ENCODE measurements around the gene RIPOR3.
"Not testable (repeated sequence)": the region's sequence is repeated elsewhere in the genome, so short reads cannot be mapped to it uniquely, and the experiment has no call there.

Gene RIPOR3

DNA sequence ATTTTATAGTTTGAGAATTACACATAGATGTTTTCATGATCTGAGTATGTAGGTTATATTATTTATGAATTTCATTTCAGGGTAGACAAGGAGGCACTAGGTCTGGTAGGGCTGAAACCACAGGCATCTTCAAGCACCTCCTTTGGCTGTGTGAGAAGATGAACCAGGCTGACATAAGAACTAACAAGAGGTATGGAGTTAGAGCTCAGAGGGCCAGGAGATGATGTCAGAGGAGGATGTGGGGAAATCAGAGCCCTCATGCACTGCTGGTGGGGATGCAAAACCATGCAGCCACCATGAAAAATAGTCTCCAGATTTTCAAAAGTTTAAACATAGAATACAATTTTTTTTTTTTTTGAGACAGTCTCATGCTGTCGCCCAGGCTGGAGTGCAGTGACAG lies 13.6 kb upstream of the RIPOR3 start:
- DNase-seq (ENCODE audit: low read depth, low spot score) = no peak

DNA sequence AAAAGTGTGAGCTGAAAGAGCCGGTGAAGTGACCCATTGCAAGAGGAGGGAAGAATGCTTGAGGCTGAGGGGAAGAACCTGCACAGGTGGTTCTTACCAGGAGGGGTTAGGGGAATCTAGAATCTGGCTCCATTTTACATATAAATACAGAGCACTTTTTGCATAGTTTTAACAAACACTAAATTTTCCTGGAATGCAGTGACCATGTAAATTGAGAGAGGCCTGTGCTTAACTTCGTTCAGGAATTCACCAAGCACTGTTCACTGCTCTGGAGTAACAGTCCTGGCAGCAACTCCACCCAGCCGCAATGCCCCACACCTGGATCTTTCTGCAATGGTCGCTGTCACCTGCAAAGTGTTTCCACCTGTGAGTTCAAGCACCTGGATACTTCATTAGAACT lies 13.2 kb upstream of the RIPOR3 start:
- DNase-seq (ENCODE audit: low read depth, low spot score) = no peak

DNA sequence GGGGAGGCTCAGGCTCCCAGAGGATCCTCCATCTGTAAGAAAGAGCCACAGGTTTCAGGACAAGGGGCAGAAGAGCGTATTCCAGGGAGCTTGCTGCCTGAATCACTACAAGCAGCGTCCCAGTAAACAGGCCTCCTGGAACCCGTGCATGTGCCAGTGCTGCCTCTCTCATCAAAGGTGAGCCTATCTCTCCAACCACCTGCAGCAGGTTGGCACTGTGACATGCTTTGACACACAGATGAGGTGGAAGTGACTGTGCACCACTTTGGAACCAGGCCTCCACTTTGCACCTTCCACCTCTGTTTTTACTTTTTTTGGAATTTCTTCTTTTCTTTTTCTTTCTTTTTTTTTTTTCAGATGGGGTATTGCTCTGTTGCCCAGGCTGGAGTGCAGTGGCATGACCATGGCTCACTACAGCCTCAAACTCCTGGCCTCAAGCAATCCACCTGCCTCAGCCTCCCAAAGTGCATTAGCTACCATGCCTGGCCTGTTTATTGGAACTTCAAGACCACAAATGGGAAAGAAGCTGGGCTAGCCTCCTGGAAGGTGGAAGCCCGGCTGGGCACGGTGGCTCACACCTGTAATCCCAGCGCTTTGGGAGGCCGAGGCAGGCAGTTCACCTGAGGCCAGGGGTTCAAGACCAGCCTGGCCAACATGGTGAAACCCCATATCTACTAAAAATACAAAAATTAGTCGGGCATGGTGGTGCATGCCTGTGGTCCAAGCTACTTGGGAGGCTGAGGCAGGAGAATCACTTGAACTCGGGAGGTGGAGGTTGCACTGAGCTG lies 12.5 kb upstream of the RIPOR3 start:
- not testable (repeated sequence) for DNase-seq (ENCODE audit: low read depth, low spot score)

DNA sequence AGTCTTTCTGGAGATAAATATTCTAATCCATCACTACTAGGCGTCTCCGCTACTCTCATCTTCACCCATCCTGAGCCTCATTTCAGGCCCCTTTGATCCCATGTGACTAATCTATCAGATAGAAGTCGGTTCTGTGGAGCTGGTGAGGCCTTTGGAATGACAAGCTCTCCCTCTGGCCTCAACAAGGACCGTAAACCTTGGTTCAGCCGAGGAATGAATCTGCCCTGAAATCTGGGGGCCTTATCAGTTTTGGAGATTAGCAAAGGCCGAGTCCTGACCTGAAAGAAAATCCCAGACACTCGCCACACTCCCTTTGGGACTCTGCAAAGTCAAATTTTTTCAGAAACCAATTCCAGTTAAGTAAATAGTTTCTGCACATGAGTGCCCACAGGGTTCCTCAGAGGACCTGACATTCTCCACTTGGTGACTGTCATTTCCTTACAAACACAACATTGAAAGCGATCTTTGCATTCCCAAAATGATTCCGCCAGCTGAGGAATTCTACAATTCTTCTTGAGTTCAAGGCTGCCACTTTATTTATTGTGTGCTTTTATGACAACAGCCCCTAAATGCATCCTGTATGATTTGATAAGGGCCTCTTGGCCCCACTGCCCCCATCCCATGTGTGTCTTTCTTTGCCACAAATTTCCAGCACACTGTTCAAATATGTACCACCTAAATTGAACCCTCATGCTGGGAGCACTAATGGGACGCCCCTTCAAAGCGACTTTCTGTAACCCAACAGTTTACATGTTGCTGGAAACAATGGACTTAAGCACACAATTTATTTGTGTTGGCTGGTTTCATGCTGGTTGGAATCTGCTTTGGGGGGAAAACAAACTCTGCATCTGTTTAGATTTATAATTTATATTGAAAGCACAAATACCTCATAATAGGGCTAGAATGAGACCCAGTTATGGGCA lies 10.0 kb upstream of the RIPOR3 start:
- no peak for DNase-seq (ENCODE audit: low read depth, low spot score)

DNA sequence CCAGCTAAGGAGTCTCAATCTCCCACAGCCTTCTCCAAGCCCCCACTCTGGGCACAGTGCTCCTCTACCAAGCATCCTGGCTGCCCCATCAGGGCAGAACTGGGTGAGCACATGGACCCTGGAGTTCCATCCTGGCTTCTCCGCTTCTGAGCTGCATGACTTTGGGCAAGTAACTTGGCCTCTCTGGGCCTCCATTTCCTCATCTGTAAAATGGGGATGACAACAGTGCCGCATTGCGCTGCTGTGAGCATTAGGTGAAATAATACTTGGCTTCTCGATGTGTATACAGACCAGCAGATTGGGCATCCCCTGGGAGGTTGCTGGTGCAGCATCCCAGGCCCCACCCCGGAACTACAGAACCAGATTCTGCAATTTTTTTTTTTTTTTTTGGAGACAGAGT lies 8.3 kb upstream of the RIPOR3 start:
- no peak for DNase-seq (ENCODE audit: low read depth, low spot score)

DNA sequence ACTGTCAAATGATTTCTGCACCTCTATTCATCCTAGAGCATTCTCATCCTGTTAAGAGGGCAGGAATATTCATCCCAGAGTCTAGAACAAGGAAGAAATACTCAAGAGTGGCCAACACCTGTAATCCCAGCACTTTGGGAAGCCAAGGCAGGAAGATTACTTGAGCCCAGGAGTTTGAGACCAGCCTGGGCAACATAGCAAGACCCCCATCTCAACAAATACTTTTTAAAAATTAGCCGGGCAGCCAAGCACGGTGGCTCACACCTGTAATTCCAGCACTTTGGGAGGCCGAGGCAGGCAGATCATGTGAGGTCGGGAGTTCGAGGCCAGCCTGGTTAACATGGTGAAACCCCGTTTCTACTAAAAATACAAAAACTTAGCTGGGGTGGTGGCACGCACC lies 6.9 kb upstream of the RIPOR3 start:
- not testable (repeated sequence) for DNase-seq (ENCODE audit: low read depth, low spot score)

DNA sequence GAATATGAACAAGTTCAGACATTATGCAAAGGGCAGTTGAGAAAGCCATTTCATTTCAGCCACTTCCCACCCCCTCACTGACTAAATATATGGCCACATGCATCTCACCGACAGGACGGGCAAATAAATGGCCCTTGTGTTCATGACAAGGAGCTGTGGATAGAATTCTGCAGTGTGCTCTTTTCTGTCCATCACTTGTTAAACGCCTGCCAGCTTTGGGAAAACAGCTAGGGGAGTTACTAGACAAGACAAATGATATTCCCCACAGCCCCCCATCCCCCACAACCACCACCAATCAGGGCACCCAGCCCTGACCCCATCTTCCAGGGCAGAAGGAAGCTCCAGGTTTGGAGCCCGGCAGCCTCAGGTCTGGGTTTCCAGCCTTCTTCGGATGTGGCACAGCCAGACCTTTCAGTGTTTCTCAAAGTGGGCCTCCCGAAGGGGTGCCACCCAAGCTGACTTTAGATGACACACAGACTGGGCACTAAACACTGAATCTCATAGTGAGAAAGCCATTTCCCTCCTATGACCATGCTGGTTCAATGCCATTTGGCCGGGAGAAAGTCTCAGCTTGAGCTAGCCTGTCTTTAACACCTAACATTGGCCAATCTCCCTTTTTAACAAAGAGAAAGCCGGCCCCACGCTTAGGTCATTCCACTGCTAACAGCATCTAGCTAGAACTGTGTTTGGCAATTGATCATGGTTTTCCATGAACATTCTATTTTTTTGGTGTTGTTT lies 4.0 kb upstream of the RIPOR3 start:
- no peak for DNase-seq (ENCODE audit: low read depth, low spot score)

DNA sequence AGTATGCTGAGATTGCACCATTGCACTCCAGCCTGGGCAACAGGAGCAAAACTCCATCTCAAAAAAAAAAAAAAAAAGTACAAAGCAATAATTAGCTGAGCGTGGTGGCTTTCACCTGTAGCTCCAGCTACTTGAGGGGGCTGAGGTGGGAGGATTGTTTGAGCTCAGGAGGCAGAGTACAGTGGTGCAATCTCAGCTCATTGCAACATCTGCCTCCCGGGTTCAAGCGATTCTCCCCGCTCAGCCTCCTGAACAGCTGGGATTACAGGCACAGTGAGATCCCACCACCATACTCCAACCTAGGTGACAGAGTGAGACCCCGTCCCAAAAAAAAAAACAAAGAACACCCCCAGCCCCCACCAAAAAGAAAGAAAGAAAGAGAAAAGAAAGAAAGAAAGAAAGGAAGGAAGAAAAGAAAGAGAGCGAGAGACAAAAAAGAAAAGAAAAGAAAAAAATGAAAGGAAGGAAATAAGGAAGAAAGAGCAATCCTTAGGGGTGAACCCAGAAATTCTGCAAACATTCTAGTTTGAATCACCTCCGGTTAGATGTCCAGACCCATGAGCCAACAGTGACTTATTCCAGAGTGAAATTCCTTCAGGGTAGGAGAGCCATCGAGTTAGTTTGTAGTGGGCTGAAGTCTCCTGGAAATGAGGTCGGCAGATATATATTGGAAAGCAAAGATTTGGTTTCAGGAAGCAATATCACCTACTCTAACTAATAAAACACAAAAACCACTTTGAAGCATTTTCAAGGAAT lies 3.2 kb upstream of the RIPOR3 start:
- DNase-seq (ENCODE audit: low read depth, low spot score) = no peak

DNA sequence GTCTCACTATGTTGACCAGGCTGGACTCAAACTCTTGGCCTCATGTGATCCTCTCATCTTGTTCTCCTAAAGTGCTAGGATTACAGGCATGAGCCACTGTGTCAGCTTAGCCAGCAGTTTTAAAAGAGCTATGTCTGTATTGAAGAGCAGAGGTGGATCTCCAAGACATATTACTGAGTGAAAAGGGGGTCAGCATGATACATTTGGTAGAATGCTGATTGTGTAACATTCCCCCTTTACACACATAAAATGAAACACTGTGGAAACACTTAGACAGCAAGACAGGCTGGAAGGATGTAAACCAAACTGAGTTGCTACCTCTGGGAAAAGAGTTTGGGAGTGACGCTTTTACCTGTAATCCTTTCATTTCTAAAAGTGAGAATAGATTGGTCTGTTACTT lies 1.7 kb upstream of the RIPOR3 start:
- no peak for DNase-seq (ENCODE audit: low read depth, low spot score)

DNA sequence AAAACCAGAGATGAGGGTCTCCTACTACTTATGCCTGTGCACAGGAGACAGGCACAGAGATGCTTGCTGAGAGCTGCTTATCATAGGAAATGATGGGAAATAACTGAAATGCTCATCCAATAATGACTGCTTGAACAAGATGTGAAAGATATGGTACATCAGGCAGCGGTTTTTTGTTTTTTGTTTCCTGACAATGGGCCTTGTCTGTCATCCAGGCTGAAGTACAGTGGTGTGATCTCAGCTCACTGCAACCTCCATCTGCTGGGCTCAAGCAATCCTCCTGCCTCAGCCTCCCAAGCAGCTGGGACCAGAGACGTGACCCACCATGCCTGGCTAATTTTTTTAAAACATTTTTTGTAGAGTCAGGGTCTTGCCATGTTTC lies 1.2 kb upstream of the RIPOR3 start:
- no peak for DNase-seq (ENCODE audit: low read depth, low spot score)

DNA sequence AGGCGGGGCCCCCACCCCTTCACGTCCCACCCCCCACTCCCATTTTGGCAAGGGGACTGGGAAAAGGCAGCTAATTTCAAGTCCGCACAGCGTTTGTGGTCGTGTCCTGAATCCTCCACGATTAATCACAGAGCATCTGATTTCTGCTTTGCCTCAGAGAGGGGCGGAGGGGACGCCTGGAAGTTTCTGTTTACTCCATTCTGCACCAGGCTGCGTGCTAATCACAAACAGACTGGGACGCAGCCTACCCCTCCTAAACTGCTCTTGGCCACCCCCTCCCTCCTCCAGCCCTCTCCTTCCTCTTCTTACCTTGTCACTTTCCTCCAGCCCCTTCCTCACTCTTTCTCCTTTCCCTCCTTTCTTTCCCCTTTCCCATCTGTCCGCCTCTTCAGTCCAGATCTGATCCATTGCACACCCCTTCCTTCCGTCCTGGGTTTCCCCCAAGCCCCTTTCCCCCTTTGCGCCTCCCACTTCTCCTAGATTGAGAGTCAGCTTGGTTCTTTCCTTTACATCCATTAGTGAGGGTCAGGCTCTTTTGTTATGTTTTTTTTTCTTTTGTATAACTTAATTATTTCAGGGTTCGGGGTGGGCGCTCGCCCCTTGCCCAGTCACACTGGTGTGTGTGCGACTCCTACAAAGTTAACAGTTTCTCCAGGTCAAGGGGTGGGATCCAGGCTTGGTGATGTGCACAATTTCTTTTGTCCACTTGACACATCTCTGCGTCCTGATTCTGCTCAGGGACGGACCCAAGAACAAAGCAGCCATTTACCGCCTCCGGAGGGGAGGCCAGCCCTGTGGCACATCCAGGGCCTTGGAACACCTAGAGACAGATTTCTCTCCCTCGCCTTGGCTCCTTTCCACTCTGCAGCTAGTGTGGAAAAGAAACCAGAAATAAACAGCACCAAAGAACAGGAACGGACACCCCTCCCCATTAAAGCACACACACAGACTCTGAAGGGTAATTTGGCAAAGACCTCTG lies 520 bp upstream of the RIPOR3 start:
- no peak for DNase-seq (ENCODE audit: low read depth, low spot score)

DNA sequence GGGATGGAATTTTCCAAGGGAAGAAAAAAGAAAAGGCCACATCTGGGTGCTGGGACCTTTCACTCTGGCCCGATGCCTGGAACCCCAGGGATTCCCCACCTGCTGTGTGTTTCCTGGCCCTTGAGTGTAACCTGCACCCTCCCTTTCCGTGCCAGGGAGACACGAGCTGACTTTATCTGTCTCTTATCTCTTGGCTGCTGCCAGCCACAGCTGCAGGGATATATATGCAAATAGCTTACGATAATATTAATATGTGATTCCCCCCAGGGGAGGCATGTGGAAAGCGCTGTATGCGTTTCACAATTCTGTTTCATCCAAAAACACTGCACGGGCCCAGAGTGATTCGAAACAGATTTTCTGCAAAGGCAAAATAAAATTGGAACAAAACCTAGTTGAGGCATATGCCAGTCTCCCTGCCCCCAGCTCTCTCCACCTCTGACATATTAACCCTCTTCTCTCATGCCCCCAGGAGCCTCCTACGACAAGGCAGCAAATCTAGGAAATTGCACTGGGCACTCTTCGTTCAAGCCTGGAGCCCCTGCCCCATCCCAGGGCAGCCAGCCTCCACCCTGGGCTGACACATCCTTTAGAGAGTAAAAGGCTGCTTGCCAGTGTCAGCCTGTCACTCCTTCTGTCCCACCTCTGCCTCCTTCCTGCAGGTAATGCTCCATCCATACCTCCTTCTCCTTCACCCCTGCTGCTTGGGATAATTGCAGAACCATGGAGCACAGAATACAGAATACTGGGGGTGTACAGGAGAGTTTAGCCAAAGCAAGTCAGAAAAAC lies 1.3 kb downstream of the RIPOR3 start:
- no peak for DNase-seq (ENCODE audit: low read depth, low spot score)

DNA sequence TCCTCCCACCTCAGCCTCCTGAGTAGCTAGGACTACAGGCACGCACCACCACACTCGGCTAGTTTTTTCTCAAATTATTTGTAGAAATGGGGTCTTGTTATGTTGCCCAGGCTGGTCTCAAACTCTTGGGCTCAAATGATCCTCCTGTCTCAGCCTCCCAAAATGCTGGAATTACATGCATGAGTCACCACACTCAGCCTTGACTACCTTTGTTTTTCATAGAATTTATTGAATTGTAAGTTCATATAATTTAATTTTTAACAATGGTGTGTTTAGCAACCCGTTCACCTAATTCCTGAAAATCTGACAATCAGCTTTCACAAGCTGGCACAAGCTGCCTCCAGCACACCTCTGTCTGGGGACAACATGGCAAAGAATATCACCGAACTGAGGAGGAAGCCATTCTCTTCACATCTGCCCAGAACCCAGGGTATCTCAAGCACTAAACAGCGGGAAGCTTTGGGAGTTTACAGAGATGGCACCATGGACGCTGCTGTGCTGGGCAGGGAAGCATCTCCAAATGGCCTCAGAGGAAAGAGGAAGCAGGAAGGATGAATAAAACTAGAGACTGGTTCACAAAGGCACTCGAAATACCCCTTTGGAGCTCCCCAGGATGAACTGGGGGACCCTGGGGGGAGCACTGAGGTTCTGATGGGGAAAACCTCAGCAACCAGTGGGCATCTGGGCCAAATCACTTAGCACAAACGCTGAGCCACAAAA lies 2.9 kb downstream of the RIPOR3 start:
- DNase-seq (ENCODE audit: low read depth, low spot score) = no peak

DNA sequence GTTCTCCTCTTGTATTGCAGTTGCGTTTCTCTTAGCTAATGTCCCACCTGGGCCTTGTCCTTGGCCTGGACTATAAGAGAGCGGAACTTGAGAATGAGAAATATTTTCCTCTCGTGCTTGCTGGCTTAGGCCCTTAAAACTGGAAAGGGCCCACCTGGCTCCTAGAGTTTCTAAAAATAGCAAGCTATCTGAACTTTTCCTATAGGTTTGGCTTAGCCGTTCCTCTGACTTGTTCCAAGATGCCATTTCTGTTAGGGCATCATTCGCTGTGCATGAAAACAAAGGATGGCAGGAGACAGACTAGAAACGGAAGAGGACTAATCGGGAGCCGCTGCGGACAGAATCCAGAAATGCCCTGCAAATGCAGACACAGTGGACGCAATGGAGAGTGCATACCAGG lies 4.5 kb downstream of the RIPOR3 start:
- DNase-seq (ENCODE audit: low read depth, low spot score) = no peak

DNA sequence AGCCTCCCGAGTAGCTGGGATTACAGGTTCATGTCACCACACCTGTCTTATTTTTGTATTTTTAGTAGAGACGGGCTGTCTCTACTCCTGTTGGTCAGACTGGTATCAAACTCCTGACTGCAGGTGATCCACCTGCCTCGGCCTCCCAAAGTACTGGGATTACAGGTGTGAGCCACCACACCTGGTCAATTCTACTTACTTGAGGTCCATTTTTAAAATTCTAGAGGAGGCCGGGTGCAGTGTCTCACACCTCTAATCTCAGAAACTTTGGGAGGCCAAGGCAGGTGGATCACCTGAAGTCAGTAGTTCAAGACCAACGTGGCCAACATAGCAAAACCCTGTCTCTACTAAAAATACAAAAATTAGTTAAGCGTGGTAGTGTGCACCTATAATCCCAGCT lies 7.8 kb downstream of the RIPOR3 start:
- DNase-seq (ENCODE audit: low read depth, low spot score) = no peak

DNA sequence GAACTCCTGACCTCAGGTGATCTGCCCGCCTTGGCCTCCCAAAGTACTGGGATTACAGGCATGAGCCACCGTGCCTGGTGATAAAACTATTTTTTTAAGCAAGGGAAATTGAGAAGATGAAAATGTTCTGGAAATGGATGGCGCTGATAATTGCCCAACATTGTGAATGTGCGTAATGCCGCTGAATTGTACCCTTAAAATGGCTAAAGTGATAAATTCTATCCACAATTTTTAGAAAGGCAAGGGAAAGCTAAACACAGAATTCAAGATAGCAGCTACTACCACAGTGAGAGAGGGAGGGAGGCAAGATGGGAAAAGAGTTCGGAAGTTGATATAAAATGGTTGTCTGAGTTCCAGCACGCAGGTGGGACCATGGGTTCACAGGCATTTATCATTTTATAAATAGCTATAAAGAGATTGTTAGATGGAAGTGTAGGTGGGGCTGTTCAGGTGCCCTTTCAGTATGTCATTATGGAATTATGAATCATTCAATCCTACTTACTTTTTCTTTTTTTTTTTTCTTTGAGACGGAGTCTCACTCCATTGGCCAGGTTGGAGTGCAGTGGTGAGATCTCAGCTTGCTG lies 8.3 kb downstream of the RIPOR3 start:
- no peak for DNase-seq (ENCODE audit: low read depth, low spot score)

DNA sequence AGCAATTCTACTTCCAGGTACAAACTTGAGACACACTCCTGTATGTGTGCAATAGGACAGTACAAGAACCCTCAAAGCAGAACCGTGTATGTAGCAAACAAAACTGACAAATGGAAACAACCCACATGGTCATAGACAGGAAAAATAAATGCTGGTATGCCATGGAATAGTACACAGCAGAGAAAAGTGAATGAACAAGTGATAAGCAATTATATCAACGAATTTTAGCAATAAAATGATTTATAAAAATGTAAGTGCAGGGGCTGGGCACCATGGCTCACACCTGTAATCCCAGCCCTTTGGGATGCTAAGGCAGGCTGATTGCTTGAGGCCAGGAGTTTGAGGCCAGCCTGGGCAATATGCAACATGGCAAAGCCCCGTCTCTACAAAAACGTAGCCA lies 9.3 kb downstream of the RIPOR3 start:
- no peak for DNase-seq (ENCODE audit: low read depth, low spot score)

DNA sequence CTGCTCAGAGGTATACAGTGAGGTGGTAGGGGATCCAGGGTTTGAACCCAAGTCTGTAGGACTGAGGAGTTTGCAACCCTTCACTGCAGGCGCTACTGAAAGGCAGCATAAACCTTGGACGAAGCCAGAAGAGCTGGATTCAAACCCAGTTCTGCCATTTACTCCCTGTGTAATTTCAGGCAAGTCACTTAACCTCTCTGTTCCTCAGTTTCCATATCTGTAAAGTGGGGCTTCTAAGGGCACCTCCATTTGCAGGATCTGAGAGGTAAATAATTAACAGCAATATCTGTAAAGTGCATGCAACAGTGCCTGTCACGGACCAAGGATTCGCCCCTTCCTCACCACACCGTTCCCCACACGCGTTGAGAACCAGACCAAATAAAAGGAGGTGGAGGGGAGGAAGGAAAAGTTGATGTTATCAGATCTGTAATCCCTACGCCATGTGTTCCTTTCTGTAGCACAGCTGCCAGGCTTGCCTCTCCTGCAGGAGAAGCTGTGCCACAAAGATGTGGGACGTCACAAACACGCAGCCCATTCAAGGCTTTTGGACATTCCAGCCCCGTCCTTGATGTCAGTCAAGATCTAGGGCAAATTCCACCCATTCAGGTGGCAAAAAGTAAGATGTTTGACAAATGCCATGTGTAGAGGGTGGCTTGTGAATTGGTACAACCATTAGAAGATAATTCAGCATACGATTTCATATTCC lies 9.8 kb downstream of the RIPOR3 start:
- DNase-seq (ENCODE audit: low read depth, low spot score) = no peak
